SKM-1 (cell line): Measurements from ENCODE around the gene ST3GAL6.
"Not testable (repeated sequence)": the region's sequence is repeated elsewhere in the genome, so short reads cannot be mapped to it uniquely, and the experiment has no call there.

Experiments used
- DNase-seq: peaks from one replicate; lab custom pipeline; 2025; ENCODE audit not compliant: unreplicated experiment; lab: John Stamatoyannopoulos, UW

ST3GAL6 gene

GRCh38 chr3:98799479-98799878 lies 36.3 kb downstream of the ST3GAL6 start:
- no peak for DNase-seq

- DNase-seq, result no peak
Observed at GRCh38 chr3:98800401-98800800, 37.3 kb downstream of the ST3GAL6 start.

GRCh38 chr3:98801043-98801747 lies 38.1 kb downstream of the ST3GAL6 start:
- DNase-seq, result no peak

- no peak for DNase-seq
Observed at GRCh38 chr3:98805571-98805970, 42.4 kb downstream of the ST3GAL6 start.

- no peak for DNase-seq
Observed at GRCh38 chr3:98806521-98806920, 43.4 kb downstream of the ST3GAL6 start.

- no peak for DNase-seq
Observed at GRCh38 chr3:98807011-98807410, 43.9 kb downstream of the ST3GAL6 start.

- no peak for DNase-seq
Observed at GRCh38 chr3:98807561-98807960, 44.4 kb downstream of the ST3GAL6 start.

GRCh38 chr3:98808071-98808470 lies 44.9 kb downstream of the ST3GAL6 start:
- DNase-seq, result no peak

- DNase-seq, result no peak
Observed at GRCh38 chr3:98809557-98809956, 46.4 kb downstream of the ST3GAL6 start.

GRCh38 chr3:98811048-98811447 lies 47.9 kb downstream of the ST3GAL6 start:
- DNase-seq, result no peak

- peak; percentile 66 for DNase-seq
Observed at GRCh38 chr3:98812851-98813374, 49.8 kb downstream of the ST3GAL6 start.

- DNase-seq, result no peak
Observed at GRCh38 chr3:98814817-98815420, 51.8 kb downstream of the ST3GAL6 start.

GRCh38 chr3:98817547-98818041 lies 54.5 kb downstream of the ST3GAL6 start:
- DNase-seq, result peak; percentile 46

GRCh38 chr3:98821063-98821462 lies 57.9 kb downstream of the ST3GAL6 start:
- no peak for DNase-seq

- DNase-seq, result no peak
Observed at GRCh38 chr3:98823791-98824190, 60.7 kb downstream of the ST3GAL6 start.

GRCh38 chr3:98824256-98824655 lies 61.1 kb downstream of the ST3GAL6 start:
- DNase-seq, result no peak

- DNase-seq, result no peak
Observed at GRCh38 chr3:98826126-98826525, 63.0 kb downstream of the ST3GAL6 start.

- no peak for DNase-seq
Observed at GRCh38 chr3:98827221-98827920, 64.2 kb downstream of the ST3GAL6 start.

- no peak for DNase-seq
Observed at GRCh38 chr3:98829246-98829832, 66.2 kb downstream of the ST3GAL6 start.

- not testable (repeated sequence) for DNase-seq
Observed at GRCh38 chr3:98831060-98831459, 67.9 kb downstream of the ST3GAL6 start.

- no peak for DNase-seq
Observed at GRCh38 chr3:98839846-98840245, 76.7 kb downstream of the ST3GAL6 start.
